Activated gamma-delta T cell (primary cell): ENCODE results near the gene EYA4.

Source experiments
- DNase-seq: peaks from one replicate; lab custom pipeline; 2025; lab: John Stamatoyannopoulos, UW

EYA4 gene

GRCh38 chr6:133399426-133399825 is 158.3 kb downstream of the EYA4 start:
- DNase-seq = no peak

DNA sequence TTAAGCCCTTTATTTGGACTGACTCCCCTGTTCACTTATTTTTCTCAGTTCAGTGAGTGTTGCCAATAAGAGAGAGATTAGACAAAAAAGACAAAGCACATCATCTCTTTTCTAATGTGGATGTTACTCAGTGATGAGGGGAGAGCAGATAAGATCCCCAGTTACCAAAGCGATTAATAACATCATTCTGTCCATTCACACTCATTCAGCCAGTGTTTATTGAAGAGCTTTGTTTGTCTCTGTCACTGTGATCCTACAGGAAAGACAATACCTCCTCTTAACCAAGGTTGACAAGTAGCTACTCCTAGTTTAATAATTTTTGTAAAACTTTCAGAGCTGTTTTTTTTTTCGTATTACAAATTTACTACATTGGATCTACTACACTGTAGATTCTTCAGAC is 163.0 kb downstream of the EYA4 start:
- no peak for DNase-seq

- no peak for DNase-seq
Measured at GRCh38 chr6:133404728-133405127, 163.6 kb downstream of the EYA4 start.

- DNase-seq = no peak
Measured at GRCh38 chr6:133407320-133408100, 166.4 kb downstream of the EYA4 start.

- DNase-seq = no peak
Measured at GRCh38 chr6:133408132-133408531, 167.0 kb downstream of the EYA4 start.

DNA sequence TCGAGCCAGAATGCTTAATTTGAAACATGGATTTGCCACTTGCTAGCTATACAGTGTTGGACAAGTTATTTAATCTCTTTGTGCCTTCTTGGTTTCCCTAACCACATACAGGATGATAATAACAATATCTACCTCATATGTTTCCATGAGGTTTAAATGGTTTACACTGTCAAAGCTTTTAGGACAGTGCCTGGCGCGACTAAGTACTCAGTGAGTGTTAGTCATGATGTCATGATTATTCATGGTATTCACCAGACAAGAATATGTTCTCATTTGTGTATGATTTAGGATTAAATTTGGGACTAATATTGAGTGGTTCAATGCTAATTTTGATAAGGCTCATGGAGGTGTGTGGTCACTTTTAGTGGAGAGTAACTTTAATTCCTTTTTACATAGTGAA is 167.4 kb downstream of the EYA4 start:
- no peak for DNase-seq

DNA sequence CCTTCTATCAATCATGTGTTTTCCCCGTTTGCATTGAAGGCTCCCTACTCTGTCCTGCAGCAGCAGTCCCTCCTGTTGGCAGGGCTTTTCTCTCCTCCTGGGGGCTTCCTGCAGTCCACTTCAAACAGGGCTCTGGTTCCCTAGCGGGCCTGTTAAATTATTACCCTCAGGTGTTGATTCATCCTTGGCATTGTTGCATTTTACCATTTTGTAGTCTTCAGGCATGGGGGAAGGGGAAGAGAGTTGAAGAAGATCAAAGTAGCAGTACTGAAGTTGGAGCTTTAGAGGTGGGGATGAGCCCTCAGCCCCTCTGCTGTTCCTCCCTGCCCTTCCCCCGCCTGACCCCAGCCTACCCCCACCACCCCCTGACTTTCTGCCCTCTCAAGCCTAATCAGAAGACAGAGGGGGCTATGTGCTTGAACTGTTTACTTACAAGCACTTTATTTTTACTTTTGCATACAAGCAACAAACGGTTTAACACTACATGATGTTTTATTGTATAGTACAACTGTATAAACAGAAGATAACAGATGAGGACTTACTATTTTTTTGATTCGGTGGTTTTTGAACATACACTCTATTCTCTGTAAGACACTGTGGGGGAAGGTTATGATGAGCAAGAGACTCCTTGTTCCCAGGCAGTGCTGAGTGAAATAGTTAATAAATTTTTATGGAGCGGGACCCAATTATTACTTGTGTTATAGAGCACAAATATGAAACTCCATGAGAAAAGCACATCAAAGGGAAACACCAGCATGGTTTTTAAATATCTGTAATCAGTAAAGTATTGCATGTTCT is 169.7 kb downstream of the EYA4 start:
- no peak for DNase-seq

DNA sequence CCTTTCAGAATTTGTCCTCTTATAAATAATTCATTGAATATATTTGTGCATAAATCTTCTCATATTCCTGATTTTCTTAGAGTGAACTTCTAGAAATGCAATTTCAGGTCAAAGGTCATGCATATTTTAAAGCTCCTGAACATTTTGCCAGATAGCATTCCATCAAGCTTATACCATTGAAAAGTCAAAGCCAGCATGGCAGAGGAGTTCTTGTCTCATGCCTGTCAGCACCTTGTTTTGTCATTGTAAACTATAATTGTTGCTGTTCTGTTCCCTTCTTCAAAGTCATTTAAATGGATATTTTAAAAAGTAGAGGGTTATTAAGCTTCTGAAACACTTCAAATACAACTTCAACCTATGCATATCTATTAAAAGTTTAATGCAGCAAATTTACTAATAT is 170.6 kb downstream of the EYA4 start:
- no peak for DNase-seq

- no peak for DNase-seq
Measured at GRCh38 chr6:133415262-133415661, 174.1 kb downstream of the EYA4 start.

- no peak for DNase-seq
Measured at GRCh38 chr6:133418108-133418507, 177.0 kb downstream of the EYA4 start.

- DNase-seq = no peak
Measured at GRCh38 chr6:133423242-133423641, 182.1 kb downstream of the EYA4 start.

GRCh38 chr6:133424359-133424758 is 183.2 kb downstream of the EYA4 start:
- DNase-seq = no peak

GRCh38 chr6:133426038-133426437 is 184.9 kb downstream of the EYA4 start:
- DNase-seq = no peak

- no peak for DNase-seq
Measured at GRCh38 chr6:133428295-133428694, 187.1 kb downstream of the EYA4 start.

- DNase-seq = no peak
Measured at GRCh38 chr6:133430530-133430929, 189.4 kb downstream of the EYA4 start.

- DNase-seq = no peak
Measured at GRCh38 chr6:133431031-133431430, 189.9 kb downstream of the EYA4 start.

- DNase-seq = no peak
Measured at GRCh38 chr6:133432021-133432989, 191.1 kb downstream of the EYA4 start.

DNA sequence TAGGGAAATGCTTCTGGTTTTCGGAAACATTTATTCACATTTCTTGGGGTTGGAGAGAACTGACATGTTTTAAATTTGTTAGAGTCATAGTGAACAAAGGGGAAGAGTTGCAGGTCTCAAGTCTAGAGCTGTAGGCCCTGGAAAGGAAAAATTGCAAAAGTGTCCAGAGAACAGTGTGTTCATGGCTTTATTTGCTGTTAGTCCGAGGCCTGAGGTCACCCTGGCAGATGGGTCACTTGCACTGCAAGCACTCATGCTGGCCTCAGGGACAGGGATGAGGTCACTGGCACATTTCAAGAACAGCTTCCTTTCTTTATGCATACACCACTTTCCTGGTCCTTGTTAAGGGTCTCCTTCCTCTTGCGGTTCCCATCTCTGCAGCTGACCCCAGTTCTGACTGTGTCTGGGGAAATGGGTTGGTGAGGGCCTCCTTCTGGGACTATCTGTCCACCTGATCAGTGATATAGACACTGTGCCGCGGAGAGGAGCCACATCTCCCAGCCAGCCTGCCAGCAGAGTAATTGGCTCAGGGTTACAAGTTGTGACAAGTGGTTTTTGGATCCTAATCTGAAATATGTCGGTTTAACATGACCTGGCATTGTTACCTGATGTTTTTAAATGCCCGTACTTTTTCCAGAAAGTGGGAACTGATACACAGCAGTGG is 194.0 kb downstream of the EYA4 start:
- DNase-seq = no peak

- DNase-seq = no peak
Measured at GRCh38 chr6:133436652-133437051, 195.5 kb downstream of the EYA4 start.

- DNase-seq = no peak
Measured at GRCh38 chr6:133441491-133441890, 200.3 kb downstream of the EYA4 start.

- no peak for DNase-seq
Measured at GRCh38 chr6:133446789-133447188, 205.6 kb downstream of the EYA4 start.

- no peak for DNase-seq
Measured at GRCh38 chr6:133447924-133448323, 206.8 kb downstream of the EYA4 start.
